Measurements from ENCODE around the gene ZFHX3. TPM values are rescaled to one million over a fixed set of nuclear protein-coding genes. Genes with fewer than 3 reads are reported as not detected.

ZFHX3 gene
- total RNA-seq, 1 donor from 2014 or later: 68.1 TPM

- no peak for TF ChIP-seq CTCF (IDR thresholded peaks at IDR 0.05; ENCODE audit: unreplicated experiment)
- Mint-ChIP-seq H3K27ac (no peak overlapping the region), H3K4me1 (peaks cover 39% of the 10 kb centered on the region), H3K27me3 (ENCODE audit: low read depth) (no peaks in the 10 kb centered on the region), H3K4me3 (no peak overlapping the region), H3K9me3 (no peaks in the 10 kb centered on the region), H3K36me3 (peaks cover 12% of the 10 kb centered on the region)
- DNase-seq (ENCODE audit: low spot score in 2 of 2, unreplicated experiment in 2 of 2): no peak
Measured at GRCh38 chr16:72967941-72968340, 80.0 kb downstream of the ZFHX3 start.

GRCh38 chr16:72963533-72964315, 84.2 kb downstream of the ZFHX3 start:
- TF ChIP-seq CTCF (IDR thresholded peaks at IDR 0.05; ENCODE audit: unreplicated experiment): no peak
- Mint-ChIP-seq H3K4me1 (peaks cover 18% of the 10 kb centered on the region), H3K27ac (peak overlapping the region; percentile 3), H3K36me3 (peaks cover 22% of the 10 kb centered on the region), H3K9me3 (no peaks in the 10 kb centered on the region), H3K27me3 (ENCODE audit: low read depth) (no peaks in the 10 kb centered on the region), H3K4me3 (no peak overlapping the region)
- no peak for DNase-seq (ENCODE audit: low spot score in 2 of 2, unreplicated experiment in 2 of 2)

GRCh38 chr16:72962347-72962746, 85.6 kb downstream of the ZFHX3 start:
- H3K4me1 Mint-ChIP-seq: peaks cover 18% of the 10 kb centered on the region
- no peaks in the 10 kb centered on the region for H3K9me3 Mint-ChIP-seq
- H3K4me3 Mint-ChIP-seq: no peak overlapping the region
- no peak for DNase-seq (ENCODE audit: low spot score in 2 of 2, unreplicated experiment in 2 of 2)
- no peak for TF ChIP-seq CTCF (IDR thresholded peaks at IDR 0.05; ENCODE audit: unreplicated experiment)
- peaks cover 29% of the 10 kb centered on the region for H3K36me3 Mint-ChIP-seq
- H3K27ac Mint-ChIP-seq: no peak overlapping the region
- no peaks in the 10 kb centered on the region for H3K27me3 Mint-ChIP-seq (ENCODE audit: low read depth)

GRCh38 chr16:72961863-72962262, 86.1 kb downstream of the ZFHX3 start:
- Mint-ChIP-seq H3K9me3 (no peaks in the 10 kb centered on the region), H3K4me3 (no peak overlapping the region)
- no peak for TF ChIP-seq CTCF (IDR thresholded peaks at IDR 0.05; ENCODE audit: unreplicated experiment)

GRCh38 chr16:72961115-72961832, 86.7 kb downstream of the ZFHX3 start:
- Mint-ChIP-seq H3K27me3 (ENCODE audit: low read depth) (no peaks in the 10 kb centered on the region), H3K27ac (peak overlapping the region; percentile 52), H3K4me1 (peaks cover 18% of the 10 kb centered on the region), H3K4me3 (no peak overlapping the region), H3K9me3 (no peaks in the 10 kb centered on the region), H3K36me3 (peaks cover 29% of the 10 kb centered on the region)
- DNase-seq (ENCODE audit: low spot score in 2 of 2, unreplicated experiment in 2 of 2): no peak
- TF ChIP-seq CTCF (IDR thresholded peaks at IDR 0.05; ENCODE audit: unreplicated experiment): peak; percentile 55

More at GRCh38 chr16:72961863-72962262, 86.1 kb downstream of the ZFHX3 start:
- peaks cover 29% of the 10 kb centered on the region for H3K36me3 Mint-ChIP-seq
- DNase-seq (ENCODE audit: low spot score in 2 of 2, unreplicated experiment in 2 of 2): no peak
- H3K27ac Mint-ChIP-seq: no peak overlapping the region
- H3K4me1 Mint-ChIP-seq: peaks cover 18% of the 10 kb centered on the region
- H3K27me3 Mint-ChIP-seq (ENCODE audit: low read depth): no peaks in the 10 kb centered on the region

All from mesothelial cell of epicardium (in vitro differentiated cells).